Gastrocnemius medialis (tissue), 4 donors: Measurements from ENCODE around the gene AP4E1.

ENCODE experiments used
- POLR2A ChIP-seq, 2 donors: fragments of 450-650 bp; IDR thresholded peaks; one replicate each; pipeline ENCODE4 v1.6.1; 2017; ENCODE audit warnings: antibody characterized with exemption in 2 of 2, mild to moderate bottlenecking in 2 of 2, moderate library complexity in 2 of 2
- TF ChIP-seq, protein P1 (sequence below), 5 experiments: fragments of 450-650 bp in 3 of 5; fragments of 200-600 bp in 2 of 5; sonication (generic) in 2 of 5; IDR thresholded peaks in 4 of 5; conservative IDR thresholded peaks in 1 of 5; 1 replicate in 4 of 5; 2 replicates in 1 of 5; pipeline ENCODE4 v1.5.1; 2016 to 2019; ENCODE audit warnings: antibody characterized with exemption in 5 of 5, mild to moderate bottlenecking in 3 of 5, moderate library complexity in 3 of 5

DNA sequence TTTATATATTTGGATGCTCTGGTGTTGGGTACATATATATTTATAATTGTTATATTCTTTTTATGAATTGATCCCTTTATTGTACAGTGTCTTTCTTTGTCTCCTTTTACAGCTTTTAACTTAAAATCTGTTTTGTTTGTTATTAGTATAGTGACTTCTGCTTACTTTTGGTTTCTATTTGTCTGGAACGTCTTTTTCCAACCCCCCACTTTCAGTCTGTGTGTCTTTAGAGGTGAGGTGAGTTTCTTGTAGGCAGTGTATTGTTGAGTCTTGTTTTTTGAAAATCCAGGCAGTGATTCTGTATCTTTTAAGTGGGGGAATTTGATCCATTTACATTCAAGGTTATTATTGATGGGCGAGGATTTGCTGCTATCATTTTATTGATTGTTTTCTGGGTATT, 62.0 kb downstream of the AP4E1 start:
- TF ChIP-seq POLR2A (IDR thresholded peaks at IDR 0.05): no peak
- TF ChIP-seq, protein P1, sequence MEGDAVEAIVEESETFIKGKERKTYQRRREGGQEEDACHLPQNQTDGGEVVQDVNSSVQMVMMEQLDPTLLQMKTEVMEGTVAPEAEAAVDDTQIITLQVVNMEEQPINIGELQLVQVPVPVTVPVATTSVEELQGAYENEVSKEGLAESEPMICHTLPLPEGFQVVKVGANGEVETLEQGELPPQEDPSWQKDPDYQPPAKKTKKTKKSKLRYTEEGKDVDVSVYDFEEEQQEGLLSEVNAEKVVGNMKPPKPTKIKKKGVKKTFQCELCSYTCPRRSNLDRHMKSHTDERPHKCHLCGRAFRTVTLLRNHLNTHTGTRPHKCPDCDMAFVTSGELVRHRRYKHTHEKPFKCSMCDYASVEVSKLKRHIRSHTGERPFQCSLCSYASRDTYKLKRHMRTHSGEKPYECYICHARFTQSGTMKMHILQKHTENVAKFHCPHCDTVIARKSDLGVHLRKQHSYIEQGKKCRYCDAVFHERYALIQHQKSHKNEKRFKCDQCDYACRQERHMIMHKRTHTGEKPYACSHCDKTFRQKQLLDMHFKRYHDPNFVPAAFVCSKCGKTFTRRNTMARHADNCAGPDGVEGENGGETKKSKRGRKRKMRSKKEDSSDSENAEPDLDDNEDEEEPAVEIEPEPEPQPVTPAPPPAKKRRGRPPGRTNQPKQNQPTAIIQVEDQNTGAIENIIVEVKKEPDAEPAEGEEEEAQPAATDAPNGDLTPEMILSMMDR (IDR thresholded peaks at IDR 0.05 in 4 of 5, conservative IDR thresholded peaks at IDR 0.05 in 1 of 5): no peak
